Measurements from ENCODE around the gene CPTP.

DNA sequence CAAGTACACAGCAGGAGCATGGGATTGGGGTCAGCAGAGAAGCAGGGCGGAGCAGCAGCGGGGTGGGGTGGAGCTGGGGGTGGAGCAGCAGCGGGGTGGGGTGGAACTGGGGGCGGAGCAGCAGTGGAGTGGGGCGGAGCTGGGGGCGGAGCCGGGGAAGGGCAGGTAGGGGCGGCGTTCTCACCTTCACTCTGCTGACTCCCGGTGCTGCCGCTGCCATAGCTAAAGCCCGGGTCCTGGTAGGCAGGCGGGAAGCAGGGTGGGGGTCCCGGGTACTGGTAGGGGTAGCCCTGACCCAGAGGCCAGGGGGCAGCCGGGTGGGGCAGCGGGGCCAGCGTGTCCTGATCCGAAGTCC lies 13.2 kb downstream of the CPTP start:
- TF ChIP-seq POLR2A (IDR thresholded peaks at IDR 0.05), result no peak
- TF ChIP-seq, protein P1, sequence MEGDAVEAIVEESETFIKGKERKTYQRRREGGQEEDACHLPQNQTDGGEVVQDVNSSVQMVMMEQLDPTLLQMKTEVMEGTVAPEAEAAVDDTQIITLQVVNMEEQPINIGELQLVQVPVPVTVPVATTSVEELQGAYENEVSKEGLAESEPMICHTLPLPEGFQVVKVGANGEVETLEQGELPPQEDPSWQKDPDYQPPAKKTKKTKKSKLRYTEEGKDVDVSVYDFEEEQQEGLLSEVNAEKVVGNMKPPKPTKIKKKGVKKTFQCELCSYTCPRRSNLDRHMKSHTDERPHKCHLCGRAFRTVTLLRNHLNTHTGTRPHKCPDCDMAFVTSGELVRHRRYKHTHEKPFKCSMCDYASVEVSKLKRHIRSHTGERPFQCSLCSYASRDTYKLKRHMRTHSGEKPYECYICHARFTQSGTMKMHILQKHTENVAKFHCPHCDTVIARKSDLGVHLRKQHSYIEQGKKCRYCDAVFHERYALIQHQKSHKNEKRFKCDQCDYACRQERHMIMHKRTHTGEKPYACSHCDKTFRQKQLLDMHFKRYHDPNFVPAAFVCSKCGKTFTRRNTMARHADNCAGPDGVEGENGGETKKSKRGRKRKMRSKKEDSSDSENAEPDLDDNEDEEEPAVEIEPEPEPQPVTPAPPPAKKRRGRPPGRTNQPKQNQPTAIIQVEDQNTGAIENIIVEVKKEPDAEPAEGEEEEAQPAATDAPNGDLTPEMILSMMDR (IDR thresholded peaks at IDR 0.05), result no peak
- no peak for TF ChIP-seq POLR2AphosphoS5 (IDR thresholded peaks at IDR 0.05)

Data from prostate gland (tissue), 2 donors.